ENCODE results near the gene NDUFB11.

Gene NDUFB11

GRCh38 chrX:47144626-47145394, at the start of gene NDUFB11, which contains the start of gene RBM10:
NDUFB11 (minus strand) TSS chrX:47144702; CDS start chrX:47144679, 23 bp downstream.
RBM10 (plus strand) TSS chrX:47145221; CDS start chrX:47147482, 2,261 bp downstream.
- DNase-seq = peak; percentile 90

DNA sequence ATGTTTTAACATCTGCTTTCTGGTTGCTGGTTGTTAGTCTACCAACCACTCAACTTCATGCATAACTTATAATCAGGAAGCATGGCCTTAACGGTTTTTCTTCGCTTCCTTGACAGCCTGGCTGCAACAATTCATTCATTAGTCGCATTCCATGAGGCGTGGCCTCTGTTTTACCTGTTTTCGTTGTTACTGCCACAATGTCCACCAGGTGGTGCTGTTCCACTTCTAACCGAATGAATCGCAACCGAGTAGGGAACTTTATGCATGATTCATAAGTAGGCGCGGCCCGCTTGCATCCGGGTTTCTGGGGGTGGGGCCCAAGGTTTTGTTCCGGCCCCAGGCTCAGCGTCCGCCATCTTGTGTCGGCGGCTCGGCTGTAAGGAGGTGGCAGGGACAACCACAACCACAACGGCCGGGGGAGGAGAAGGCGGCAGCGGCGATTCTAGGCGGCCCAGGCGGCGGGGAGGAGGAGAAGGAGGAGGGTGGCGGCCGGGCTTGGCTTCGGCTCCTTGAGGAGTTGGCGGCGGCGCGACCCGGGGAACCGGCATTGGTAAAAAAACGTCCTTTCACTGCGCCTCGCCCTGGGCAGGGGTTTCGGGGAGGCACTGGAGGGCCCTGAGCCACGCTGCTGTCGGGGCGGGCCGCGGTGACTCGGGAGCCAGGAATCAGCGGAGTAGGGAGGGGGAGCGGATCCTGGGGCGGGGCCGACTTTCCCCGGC, 49.1 kb upstream of the NDUFB11 start, which contains the start of gene UBA1:
Gene UBA1 (plus strand): TSS at position 355 of the 719 bp plus-strand sequence. CDS start 4,974 bp downstream, outside the sequence.
- peak; percentile 98 for DNase-seq

DNA sequence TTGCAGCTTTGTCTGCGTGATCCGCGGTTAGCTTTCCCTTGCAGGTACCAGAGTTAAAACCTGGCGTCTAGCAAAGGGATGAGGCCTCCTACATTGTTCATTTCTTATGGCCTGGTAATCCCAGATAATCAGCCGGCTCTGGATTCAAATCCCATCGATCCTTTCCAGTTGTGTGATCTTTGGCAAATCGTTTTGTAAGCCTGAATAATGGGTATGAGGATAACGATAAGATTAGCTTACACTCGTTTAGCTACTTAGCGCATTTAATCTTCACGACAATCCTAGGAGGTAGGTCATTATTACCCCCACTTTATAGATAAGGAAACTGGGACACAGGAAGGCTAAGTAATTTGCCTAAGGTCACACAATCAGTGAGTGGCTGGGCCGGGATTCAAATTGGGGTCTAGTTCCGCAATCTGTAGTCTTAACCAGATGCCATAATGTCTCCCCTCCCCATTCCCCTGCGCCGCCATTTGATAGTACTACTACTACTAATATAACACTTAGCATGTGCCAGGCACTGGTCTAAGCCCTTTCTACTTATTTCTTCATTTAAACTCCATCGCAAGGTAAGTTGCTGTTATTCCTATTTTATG, 47.4 kb upstream of the NDUFB11 start:
- no peak for DNase-seq

DNA sequence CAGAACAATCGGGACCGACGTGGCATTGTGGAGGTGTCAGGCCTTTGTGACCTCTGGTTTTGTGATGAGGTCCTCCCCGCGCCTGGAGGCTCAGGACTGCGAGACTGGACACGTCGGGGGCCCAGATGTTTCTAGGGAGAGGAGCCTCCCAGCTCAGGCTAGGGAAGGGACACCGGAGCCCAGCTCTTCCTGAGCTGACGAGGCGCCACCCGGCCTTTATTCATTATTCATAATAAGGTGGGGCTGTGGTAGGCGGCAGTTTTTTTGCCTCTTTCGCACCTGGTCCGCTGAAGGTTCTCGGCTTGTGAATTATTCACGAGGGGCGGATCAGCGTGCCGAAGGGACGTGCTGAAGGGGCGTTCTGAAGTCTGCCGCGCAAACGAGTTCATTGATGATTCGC, 46.8 kb upstream of the NDUFB11 start:
- DNase-seq = peak; percentile 71

DNA sequence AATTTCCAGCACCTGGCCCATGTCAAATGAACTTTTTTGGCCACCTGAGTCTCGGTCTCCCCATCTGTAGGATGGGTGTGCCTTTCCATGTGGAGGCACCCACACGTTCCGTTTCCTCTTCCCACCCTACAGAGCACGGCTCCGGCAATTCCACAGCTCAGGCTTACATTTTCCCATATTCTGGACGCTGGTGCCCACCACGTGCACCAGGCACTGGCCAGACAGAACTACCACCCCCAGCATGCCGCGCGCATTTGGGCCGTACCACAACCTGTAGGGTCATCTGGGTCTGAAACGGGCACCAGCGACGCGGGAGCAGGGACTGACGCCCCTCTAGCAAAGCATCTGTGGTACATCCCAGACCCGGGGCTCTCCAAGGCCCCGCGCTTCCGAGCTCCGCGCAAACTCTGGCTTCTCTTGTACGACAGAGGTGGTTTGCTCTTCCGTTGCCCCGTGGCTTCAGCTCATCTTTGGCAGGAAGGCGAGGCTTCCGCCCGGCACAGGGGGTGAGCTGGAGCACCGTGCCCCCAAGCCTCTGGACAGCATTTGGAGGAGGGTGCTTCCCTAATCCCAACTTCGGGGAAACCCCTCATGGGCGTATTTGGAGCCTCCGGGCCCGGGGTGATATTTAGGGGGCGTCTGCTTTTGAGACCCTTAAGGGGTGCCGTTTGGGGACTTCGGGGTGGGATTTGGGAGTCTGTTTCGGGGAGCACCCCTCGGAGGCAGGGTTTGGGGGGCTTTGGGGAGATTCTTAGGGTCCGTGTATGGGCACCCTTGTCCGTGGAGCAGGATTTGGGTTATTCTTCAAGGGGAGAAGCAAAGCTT, 46.2 kb upstream of the NDUFB11 start:
- DNase-seq = peak; percentile 89

DNA sequence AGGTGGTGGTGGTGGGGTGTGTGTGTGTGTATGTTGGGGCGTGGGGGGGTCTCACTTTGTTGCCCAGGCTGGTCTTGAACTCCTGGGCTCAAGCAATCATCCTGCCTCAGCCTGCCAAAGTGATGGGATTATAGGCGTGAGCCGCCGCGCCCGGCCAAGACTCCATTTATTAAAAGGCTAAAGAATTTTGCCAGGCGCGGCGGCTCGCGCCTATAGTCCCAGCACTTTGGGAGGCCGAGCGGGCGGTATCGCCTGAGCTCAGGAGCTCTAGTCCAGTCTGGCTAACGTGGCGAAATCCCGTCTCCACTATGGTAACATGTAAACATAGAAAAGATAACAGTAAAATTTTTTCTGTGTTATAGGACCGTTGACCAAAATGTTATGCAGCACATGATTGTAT, 45.4 kb upstream of the NDUFB11 start:
- DNase-seq = no peak

- DNase-seq = no peak
Measured at GRCh38 chrX:47187106-47187677, 42.7 kb upstream of the NDUFB11 start.

- no peak for DNase-seq
Measured at GRCh38 chrX:47186096-47186740, 41.7 kb upstream of the NDUFB11 start.

- no peak for DNase-seq
Measured at GRCh38 chrX:47185241-47185640, 40.7 kb upstream of the NDUFB11 start.

- no peak for DNase-seq
Measured at GRCh38 chrX:47184486-47184885, 40.0 kb upstream of the NDUFB11 start.

- DNase-seq = no peak
Measured at GRCh38 chrX:47182106-47182700, 37.7 kb upstream of the NDUFB11 start.

- DNase-seq = no peak
Measured at GRCh38 chrX:47181301-47181700, 36.8 kb upstream of the NDUFB11 start.

- no peak for DNase-seq
Measured at GRCh38 chrX:47180346-47180745, 35.8 kb upstream of the NDUFB11 start.

GRCh38 chrX:47179928-47180255, 35.4 kb upstream of the NDUFB11 start:
- no peak for DNase-seq

DNA sequence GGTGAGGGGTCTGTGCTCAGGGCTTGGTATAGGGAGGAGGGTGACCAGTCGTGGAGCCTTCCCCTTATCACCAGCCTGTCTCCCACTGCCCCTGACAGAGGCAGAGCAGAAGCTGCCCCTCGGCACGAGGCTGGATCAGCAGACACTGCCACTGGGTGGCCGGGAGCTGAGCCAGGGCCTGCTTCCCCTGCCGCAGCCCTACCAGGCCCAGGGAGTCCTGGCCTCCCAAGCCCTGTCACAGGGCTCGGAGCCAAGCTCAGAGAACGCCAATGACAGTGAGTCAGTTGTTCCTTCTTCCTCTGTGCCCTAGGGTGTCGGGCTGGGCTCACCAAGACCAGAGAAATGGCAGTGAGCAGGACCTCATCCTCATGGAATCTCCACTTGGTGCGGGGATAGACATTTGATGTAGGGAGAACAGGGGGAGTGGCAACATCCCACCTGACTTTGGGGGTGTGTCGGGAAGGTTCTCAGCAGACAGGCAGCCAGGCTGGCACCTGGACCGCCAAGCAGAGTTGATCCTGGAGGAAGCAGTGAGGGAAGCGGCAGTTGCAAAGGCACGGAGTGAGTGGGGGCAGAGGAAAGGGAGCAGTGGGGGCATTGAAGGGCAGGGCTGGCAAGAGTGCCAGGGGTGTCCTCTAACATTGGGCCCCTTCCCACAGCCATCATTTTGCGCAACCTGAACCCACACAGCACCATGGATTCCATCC, 34.9 kb upstream of the NDUFB11 start:
- no peak for DNase-seq

GRCh38 chrX:47178337-47178736, 33.8 kb upstream of the NDUFB11 start:
- DNase-seq = no peak

DNA sequence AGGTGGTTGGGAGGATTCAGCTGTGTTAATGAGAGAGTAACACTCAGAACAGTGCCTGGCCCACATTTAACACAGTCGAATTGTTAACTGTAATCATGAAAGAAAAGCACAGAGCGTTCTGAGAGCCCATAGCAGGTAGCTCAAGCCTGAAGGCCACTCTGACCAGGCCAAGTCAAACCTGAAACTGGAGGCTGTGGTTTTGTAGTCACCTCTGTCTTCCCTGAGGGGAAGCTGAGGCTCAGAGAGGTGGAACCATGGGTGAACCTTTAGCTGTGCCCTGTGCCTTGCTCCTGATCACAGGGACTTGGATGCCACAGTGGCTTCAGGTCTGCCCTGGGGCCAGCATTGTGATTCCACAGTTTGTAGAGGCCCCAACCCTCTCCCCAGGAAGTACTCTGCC, 32.6 kb upstream of the NDUFB11 start:
- DNase-seq = no peak

GRCh38 chrX:47176101-47176740, 31.7 kb upstream of the NDUFB11 start:
- no peak for DNase-seq

DNA sequence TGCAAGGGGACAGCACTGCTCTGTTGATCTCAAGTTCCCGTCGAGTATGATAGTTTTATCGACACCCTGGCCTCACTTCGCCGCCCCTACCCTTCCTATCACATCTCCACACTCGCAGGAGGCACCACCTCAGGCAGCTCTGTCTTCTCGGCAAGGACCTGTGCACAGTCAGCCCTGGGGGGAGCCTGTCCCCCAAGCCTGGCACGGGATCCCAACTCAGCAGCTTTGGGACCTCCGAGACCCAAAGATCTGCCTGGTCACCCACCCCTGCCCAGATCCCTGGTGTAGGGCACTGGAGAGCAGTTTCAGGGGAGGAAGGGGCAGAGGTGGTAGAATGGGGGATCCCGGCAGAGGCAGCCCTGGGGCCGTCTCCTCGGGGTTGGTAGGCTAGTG, 31.1 kb upstream of the NDUFB11 start:
- no peak for DNase-seq

GRCh38 chrX:47174846-47175587, 30.5 kb upstream of the NDUFB11 start:
- DNase-seq = no peak
